Frontal cortex (tissue), 4 donors: Measurements from ENCODE around the gene C3orf52. TPM values are rescaled to one million over a fixed set of nuclear protein-coding genes. Genes with fewer than 3 reads are reported as not detected.
A peak's percentile ranks its signal among the peaks of the same experiment; 100 is the strongest.

Experiments
- DNase-seq, 2 donors: peaks; one replicate each; pipeline ENCODE4 v3.0.0; 2012; ENCODE audit warnings: low spot score in 2 of 2
- FAIRE-seq: peaks from 2 replicates; lab custom pipeline; 2012; peaks lifted over from hg19 to GRCh38; lab: Jason Lieb, UNC
- total RNA-seq: library from RNA; depleted of rRNA; stranded (reverse); fragments of >200 nt; gene quantifications from one replicate; pipeline ENCODE4 v1.2.3, GENCODE V29; 2014
- donor health status: control.
- donor health status: control.
- donor health status: control.

Gene C3orf52
- total RNA-seq, 1 donor from 2014 or later = 0.41 TPM

- FAIRE-seq = no peak
- no peak for DNase-seq
These were observed 1.0 kb upstream of the C3orf52 start for GRCh38 chr3:112084980-112085705.

- FAIRE-seq = no peak
- DNase-seq = no peak
These were observed 484 bp upstream of the C3orf52 start for GRCh38 chr3:112085735-112086075.

GRCh38 chr3:112086875-112087524, 811 bp downstream of the C3orf52 start:
- no peak for FAIRE-seq
- DNase-seq = peak in 1 of 2 donors; percentile 33

GRCh38 chr3:112087746-112088145, 1.6 kb downstream of the C3orf52 start:
- DNase-seq = no peak
- FAIRE-seq = no peak

GRCh38 chr3:112088944-112089343, 2.8 kb downstream of the C3orf52 start:
- no peak for DNase-seq

GRCh38 chr3:112089956-112090886, 4.0 kb downstream of the C3orf52 start:
- DNase-seq (no peak), FAIRE-seq (no peak)

More at GRCh38 chr3:112088944-112089343, 2.8 kb downstream of the C3orf52 start:
- FAIRE-seq = no peak

- no peak for FAIRE-seq
- DNase-seq = no peak
These were observed 4.8 kb downstream of the C3orf52 start for GRCh38 chr3:112090887-112091586.

GRCh38 chr3:112092496-112093179, 6.4 kb downstream of the C3orf52 start:
- no peak for DNase-seq
- FAIRE-seq = no peak

GRCh38 chr3:112093180-112093522, 7.0 kb downstream of the C3orf52 start:
- FAIRE-seq (no peak), DNase-seq (no peak)

GRCh38 chr3:112095731-112096130, 9.5 kb downstream of the C3orf52 start:
- FAIRE-seq (no peak), DNase-seq (no peak)

- FAIRE-seq = no peak
- DNase-seq = no peak
These were observed 10.0 kb downstream of the C3orf52 start for GRCh38 chr3:112096176-112096575.

- DNase-seq (no peak), FAIRE-seq (no peak)
These were observed 11.2 kb downstream of the C3orf52 start for GRCh38 chr3:112097378-112097777.

- DNase-seq (no peak), FAIRE-seq (no peak)
These were observed 15.7 kb downstream of the C3orf52 start for GRCh38 chr3:112101916-112102315.

GRCh38 chr3:112104774-112105173, 18.6 kb downstream of the C3orf52 start:
- no peak for FAIRE-seq
- DNase-seq = no peak

- FAIRE-seq (no peak), DNase-seq (no peak)
These were observed 23.1 kb downstream of the C3orf52 start for GRCh38 chr3:112109322-112109721.

- peak in 1 of 2 donors; percentile 43 for DNase-seq
- no peak for FAIRE-seq
These were observed 25.7 kb downstream of the C3orf52 start for GRCh38 chr3:112111785-112112402.

GRCh38 chr3:112114576-112115160, 28.5 kb downstream of the C3orf52 start:
- DNase-seq (no peak), FAIRE-seq (no peak)

GRCh38 chr3:112115161-112115739, 29.1 kb downstream of the C3orf52 start:
- no peak for FAIRE-seq
- DNase-seq = no peak
